ENCODE results near the gene AHDC1.

DNA sequence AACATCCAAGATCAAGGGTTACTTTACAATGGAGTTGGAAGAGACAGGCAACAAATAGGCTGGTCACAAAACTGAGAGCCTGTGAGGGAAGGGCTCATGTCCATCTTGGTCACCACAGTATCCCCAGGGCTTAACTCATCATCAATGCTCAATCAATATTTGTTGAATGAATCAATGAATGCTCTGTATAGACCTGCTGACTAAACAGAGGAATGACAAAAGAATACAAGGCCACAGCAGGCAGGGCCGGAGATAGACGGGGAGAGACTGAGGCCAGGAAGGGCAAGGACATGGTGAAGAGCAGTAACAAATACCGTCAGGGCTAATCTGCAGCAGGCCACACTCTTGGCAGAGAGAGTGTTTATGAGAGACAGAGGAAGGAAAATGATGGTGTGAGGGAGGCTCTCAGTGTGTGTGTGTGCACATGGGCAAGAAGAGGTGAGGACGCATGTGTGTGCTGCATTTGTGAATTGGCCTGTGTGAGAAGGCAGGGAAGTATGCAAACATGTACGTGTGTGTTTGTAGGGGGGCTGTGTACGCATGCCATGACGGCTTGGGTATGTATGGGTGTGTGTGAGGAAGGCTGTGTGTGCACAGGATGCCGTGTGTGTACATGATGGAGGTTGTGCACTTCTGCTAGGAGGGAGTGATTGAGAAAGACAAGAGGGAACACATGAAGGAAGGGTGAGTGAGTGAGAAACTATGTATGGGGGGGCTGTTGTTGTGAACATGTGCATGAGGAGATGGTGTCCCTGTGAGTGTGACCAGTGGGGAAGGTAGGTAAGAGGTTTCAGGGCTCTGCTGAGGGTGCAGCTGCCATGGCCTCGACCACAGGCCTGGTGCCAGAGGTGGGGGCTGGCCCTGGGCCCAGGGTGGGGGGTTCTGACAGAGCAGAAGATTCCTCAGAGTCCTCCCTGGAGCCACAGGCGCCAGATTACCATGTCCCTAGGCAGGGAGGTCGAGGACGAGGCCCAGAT, 15.4 kb downstream of the AHDC1 start:
- no peak for TF ChIP-seq EZH2phosphoT487 (IDR thresholded peaks at IDR 0.05; ENCODE audit: low read depth, severe bottlenecking, unreplicated experiment)
- TF ChIP-seq, protein P1, sequence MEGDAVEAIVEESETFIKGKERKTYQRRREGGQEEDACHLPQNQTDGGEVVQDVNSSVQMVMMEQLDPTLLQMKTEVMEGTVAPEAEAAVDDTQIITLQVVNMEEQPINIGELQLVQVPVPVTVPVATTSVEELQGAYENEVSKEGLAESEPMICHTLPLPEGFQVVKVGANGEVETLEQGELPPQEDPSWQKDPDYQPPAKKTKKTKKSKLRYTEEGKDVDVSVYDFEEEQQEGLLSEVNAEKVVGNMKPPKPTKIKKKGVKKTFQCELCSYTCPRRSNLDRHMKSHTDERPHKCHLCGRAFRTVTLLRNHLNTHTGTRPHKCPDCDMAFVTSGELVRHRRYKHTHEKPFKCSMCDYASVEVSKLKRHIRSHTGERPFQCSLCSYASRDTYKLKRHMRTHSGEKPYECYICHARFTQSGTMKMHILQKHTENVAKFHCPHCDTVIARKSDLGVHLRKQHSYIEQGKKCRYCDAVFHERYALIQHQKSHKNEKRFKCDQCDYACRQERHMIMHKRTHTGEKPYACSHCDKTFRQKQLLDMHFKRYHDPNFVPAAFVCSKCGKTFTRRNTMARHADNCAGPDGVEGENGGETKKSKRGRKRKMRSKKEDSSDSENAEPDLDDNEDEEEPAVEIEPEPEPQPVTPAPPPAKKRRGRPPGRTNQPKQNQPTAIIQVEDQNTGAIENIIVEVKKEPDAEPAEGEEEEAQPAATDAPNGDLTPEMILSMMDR (IDR thresholded peaks at IDR 0.05; ENCODE audit: poor library complexity), result no peak
